ENCODE data around the gene AQR.

Gene AQR

DNA sequence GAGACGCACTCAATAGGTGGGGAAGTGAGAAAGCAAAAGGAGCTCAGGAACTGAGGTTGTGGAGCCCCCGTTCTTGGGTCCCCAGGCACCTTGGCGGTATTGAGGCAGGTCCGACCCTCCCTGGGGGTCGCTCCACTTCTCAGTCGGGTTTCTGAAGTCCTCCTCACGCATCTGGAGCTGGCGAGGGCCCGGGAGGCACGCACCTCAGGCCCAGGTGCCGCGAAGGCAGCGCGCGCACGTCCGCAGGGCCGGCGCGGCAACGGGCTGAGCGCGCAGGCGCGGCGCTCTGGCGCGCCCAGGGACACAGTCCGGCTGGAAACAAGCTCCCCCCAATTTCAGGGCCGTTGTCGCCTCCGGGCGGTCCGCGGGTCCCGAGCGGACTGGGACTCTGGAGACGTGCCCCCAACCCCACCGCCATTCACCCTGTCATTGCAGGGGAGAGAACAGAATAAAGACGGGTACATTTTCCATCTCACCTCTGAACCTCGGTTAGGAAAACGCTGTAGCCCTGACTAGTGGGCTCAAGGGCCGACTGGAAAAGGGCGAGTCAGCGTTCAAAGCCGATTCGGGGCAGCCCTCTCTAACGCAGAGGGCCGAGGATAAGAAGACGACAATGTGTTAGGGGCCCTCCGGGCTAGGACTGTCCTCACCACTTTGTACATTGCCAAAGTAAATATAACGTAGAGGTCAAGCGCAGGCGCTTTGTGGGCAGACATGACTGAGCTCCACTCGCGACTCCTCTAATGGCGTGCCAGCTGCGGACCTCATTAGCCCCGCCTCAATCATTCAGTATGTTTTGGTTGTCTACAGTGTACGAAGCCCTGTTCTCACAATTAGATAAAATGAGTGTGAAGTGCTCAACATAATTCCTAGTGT lies 18.7 kb upstream of the AQR start, which contains the start of gene ZNF770:
Gene ZNF770, minus strand, starts transcription at position 261 of the 876 bp plus-strand sequence. CDS start 4,853 bp downstream, outside the sequence.
- TF ChIP-seq CTCF (IDR thresholded peaks at IDR 0.05) = peak in 1 of 2 experiments; percentile 8
- Histone ChIP-seq H3K27ac (peak within 1 kb of the TSS; percentile 96 to 98), H3K36me3 (peaks cover 0 to 6% (median under 1%) of the 10 kb centered on the region in 3 donors), H3K9me3 (no peaks in the 10 kb centered on the region), H3K27me3 (no peaks in the 10 kb centered on the region), H3K4me1 (peaks cover 0 to 33% (median 24%) of the 10 kb centered on the region in 4 donors), H3K4me3 (peak within 1 kb of the TSS; percentile 76 to 77)
- peak; percentile 70 to 85 for DNase-seq
- intact Hi-C loops (cut with DNase I; ENCODE audit: low total_unique reads) = loop anchor here (10.0 kb wide), 1 partner anchor 763 kb away; the partner anchor contains the start of gene EMC4

DNA sequence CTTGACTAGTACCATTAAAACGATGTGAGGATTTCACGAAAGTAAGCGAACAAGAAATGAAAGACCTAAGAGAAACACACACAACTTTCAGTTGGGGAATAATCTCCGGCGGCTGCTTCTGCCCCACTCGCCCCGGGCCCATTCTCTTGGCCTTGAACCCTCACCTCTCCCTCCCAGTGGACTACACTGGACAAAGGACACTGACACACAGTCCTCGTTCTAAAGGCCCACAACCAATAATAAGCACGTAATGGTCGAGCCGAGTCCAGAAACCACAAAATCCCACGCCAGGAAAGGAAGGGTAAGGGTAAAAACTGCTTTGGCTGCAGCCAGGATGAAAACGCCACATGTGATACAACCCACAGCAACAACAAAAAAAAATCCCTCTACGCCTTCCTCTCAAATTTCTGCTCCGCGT lies 18.1 kb upstream of the AQR start:
- intact Hi-C loops (cut with DNase I; ENCODE audit: low total_unique reads) = loop anchor here (10.0 kb wide), 1 partner anchor 763 kb away; the partner anchor contains the start of gene EMC4
- Histone ChIP-seq H3K4me1 (peaks cover 0 to 33% (median 24%) of the 10 kb centered on the region in 4 donors), H3K27me3 (no peaks in the 10 kb centered on the region), H3K9me3 (no peaks in the 10 kb centered on the region), H3K36me3 (peaks cover 0 to 13% (median 7%) of the 10 kb centered on the region in 3 donors), H3K4me3 (peak overlapping the region; percentile 76 to 77), H3K27ac (peak overlapping the region; percentile 96 to 98)
- no peak for DNase-seq
- no peak for TF ChIP-seq CTCF (IDR thresholded peaks at IDR 0.05)

GRCh38 chr15:34986771-34987480 lies 17.4 kb upstream of the AQR start:
- H3K4me1 ChIP-seq = peaks cover 0 to 33% (median 24%) of the 10 kb centered on the region in 4 donors
- intact Hi-C loops (cut with DNase I; ENCODE audit: low total_unique reads) = loop anchor here (10.0 kb wide), 1 partner anchor 762 kb away; the partner anchor contains the start of gene EMC4
- TF ChIP-seq CTCF (IDR thresholded peaks at IDR 0.05) = no peak
- no peak for DNase-seq
- peak overlapping the region; percentile 96 to 98 for H3K27ac ChIP-seq
- H3K9me3 ChIP-seq = no peaks in the 10 kb centered on the region
- H3K36me3 ChIP-seq = peaks cover 0 to 20% (median 14%) of the 10 kb centered on the region in 3 donors
- no peaks in the 10 kb centered on the region for H3K27me3 ChIP-seq
- H3K4me3 ChIP-seq = peak overlapping the region; percentile 76 to 77

DNA sequence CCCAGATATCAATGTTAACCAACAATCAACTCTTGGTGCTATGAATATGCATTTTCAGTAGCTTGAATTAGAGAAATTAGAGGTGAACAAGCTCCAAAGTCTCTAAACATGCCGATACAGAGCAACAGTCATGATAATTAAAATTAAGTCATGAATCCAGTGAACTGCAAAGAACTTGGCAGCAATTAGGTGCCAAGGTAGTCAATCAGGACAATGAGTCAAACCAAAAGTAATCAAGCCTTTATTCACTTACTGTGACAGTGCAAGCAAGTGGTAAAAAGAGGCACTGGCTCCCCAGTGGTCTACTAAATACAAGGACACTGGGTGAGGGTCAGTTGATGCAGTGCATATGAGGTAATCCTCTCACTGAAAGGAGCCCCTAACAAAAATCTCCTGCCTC lies 16.8 kb upstream of the AQR start:
- H3K9me3 ChIP-seq = no peaks in the 10 kb centered on the region
- H3K27me3 ChIP-seq = no peaks in the 10 kb centered on the region
- peak overlapping the region; percentile 76 to 77 for H3K4me3 ChIP-seq
- no peak for DNase-seq
- H3K4me1 ChIP-seq = peaks cover 0 to 33% (median 24%) of the 10 kb centered on the region in 4 donors
- TF ChIP-seq CTCF (IDR thresholded peaks at IDR 0.05) = no peak
- peak overlapping the region in 1 of 2 donors; percentile 98 for H3K27ac ChIP-seq
- peaks cover 0 to 26% (median 20%) of the 10 kb centered on the region in 3 donors for H3K36me3 ChIP-seq
- intact Hi-C loops (cut with DNase I; ENCODE audit: low total_unique reads) = loop anchor here (10.0 kb wide), 1 partner anchor 762 kb away; the partner anchor contains the start of gene EMC4

DNA sequence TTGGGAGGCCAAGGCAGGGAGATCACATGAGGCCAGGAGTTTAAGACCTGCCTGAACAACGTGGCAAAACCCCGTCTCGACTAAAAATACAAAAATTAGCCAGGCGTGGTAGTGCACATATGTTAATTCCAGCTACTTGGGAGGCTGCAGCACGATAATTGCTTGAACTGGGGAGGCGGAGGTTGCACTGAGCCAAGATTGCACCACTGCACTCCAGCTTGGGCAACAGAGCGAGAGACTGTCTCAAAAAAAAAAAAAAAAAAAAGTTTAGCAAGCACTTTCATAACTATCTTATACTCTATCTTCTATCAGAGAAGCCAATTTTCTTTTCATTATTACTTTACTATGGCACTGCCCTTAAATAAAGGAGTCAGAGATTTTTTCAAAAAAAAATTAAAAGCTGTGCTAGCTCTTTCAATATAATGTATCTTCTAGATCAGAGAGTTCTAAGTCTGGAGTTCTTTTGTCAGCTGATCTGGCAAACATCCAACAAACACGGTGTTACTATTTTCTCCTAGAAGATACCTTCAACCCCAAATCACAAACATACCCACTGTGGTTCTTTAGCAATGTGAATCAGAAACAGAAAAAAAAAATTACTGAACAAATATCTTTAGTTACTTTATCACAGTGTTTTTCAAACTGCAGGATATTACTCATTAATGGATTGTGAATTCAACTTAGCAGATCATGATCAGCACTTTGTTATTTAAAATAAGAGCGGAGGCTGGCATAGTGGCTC lies 15.5 kb upstream of the AQR start:
- DNase-seq = no peak
- intact Hi-C loops (cut with DNase I; ENCODE audit: low total_unique reads) = loop anchor here (10.0 kb wide), 1 partner anchor 760 kb away; the partner anchor contains the start of gene EMC4
- H3K9me3 ChIP-seq = no peaks in the 10 kb centered on the region

More for the DNA sequence above, 15.5 kb upstream of the AQR start:
- Histone ChIP-seq H3K27me3 (no peaks in the 10 kb centered on the region), H3K27ac (no peak overlapping the region), H3K36me3 (peaks cover 0 to 28% (median 20%) of the 10 kb centered on the region in 3 donors), H3K4me3 (no peak overlapping the region), H3K4me1 (peaks cover 0 to 33% (median 24%) of the 10 kb centered on the region in 4 donors)
- TF ChIP-seq CTCF (IDR thresholded peaks at IDR 0.05) = no peak

Data from tibial artery (tissue), 4 donors.